HepG2 (cell line): Measurements from ENCODE around the gene PSEN2. TPM values are rescaled to one million over a fixed set of nuclear protein-coding genes. Genes with fewer than 3 reads are reported as not detected.

Source experiments
- ATAC-seq: fragments of 200-7000 bp; cut with Tn5 transposase; 3 replicates; pipeline ENCODE4 v1.9.1; 2020; ENCODE audit warnings: mild to moderate bottlenecking, moderate library complexity
- BruUV-seq: library from RNA; stranded (reverse); fragments of 400-500 nt; replicated peaks from 2 replicates; lab custom pipeline; 2021; lab: Mats Ljungman, UMichigan
- CTCF ChIA-PET: fragments of 300-600 bp; formaldehyde crosslinking; extraction: SDS; loops from one replicate; lab custom pipeline; 2021; ENCODE audit warnings: low total read pairs, inconsistent platforms, low intra/inter-chr PET ratio; lab: Yijun Ruan, JAX
- POLR2A ChIA-PET: fragments of 350-600 bp; sonication (Branson Sonifier 250); formaldehyde crosslinking; loops from one replicate; lab custom pipeline; 2020; ENCODE audit warnings: antibody characterized with exemption, inconsistent platforms; lab: Yijun Ruan, JAX
- DNase-seq: peaks from one replicate; pipeline ENCODE4 v3.0.0-alpha.2; 2015; ENCODE audit warnings: low spot score
- FAIRE-seq: peaks from 3 replicates; lab custom pipeline; 2011; peaks lifted over from hg19 to GRCh38; lab: Jason Lieb, UNC
- H2AFZ ChIP-seq: one replicate; pipeline ENCODE4 v1.6.1; 2011; ENCODE audit warnings: low read length, inconsistent platforms
- H3K27ac ChIP-seq: fragments of 300-600 bp; 3 replicates; pipeline ENCODE4 v1.8.0; 2011; ENCODE audit warnings: mixed run types, mild to moderate bottlenecking, mixed read lengths, low read length, inconsistent platforms; ENCODE audit not compliant: insufficient read depth; ENCODE audit errors: extremely low read length
- H3K27me3 ChIP-seq, 2 experiments: fragments of 200-600 bp in 1 of 2; 2 replicates in 1 of 2; 3 replicates in 1 of 2; pipeline versions ENCODE4 v1.6.0 to v1.8.0; 2011; ENCODE audit warnings: low read length in 2 of 2, mild to moderate bottlenecking in 2 of 2, moderate library complexity in 2 of 2, inconsistent platforms in 1 of 2; ENCODE audit not compliant: insufficient read depth in 2 of 2, control insufficient read depth in 1 of 2
- H3K36me3 ChIP-seq, 2 experiments: fragments of 200-600 bp in 1 of 2; replicated peaks in 1 of 2; 2 replicates in 1 of 2; 3 replicates in 1 of 2; pipeline versions ENCODE4 v1.5.1 to v1.8.0; 2011; ENCODE audit warnings: low read length in 2 of 2, inconsistent platforms in 1 of 2; ENCODE audit not compliant: insufficient read depth in 2 of 2, control insufficient read depth in 1 of 2
- H3K4me1 ChIP-seq: 2 replicates; pipeline ENCODE4 v1.5.1; 2012; ENCODE audit warnings: low read length, inconsistent platforms; ENCODE audit not compliant: insufficient read depth
- H3K4me2 ChIP-seq: 2 replicates; pipeline ENCODE4 v1.6.0; 2011; ENCODE audit warnings: low read depth, low read length, inconsistent platforms
- H3K4me3 ChIP-seq, 3 experiments: fragments of 200-600 bp in 1 of 3; sonication (generic), shearing (Covaris generic) in 1 of 3; replicated peaks in 1 of 3; 2 replicates each; pipeline ENCODE4 v1.5.1; 2011 to 2016; ENCODE audit warnings: low read length in 3 of 3, inconsistent platforms in 2 of 3, low read depth in 2 of 3, mild to moderate bottlenecking in 2 of 3, control low read depth in 1 of 3, mixed read lengths in 1 of 3; ENCODE audit not compliant: insufficient read depth in 1 of 3
- H3K79me2 ChIP-seq: one replicate; pipeline ENCODE4 v1.6.1; 2011; ENCODE audit warnings: low read length, inconsistent platforms; ENCODE audit not compliant: insufficient read depth
- H3K9ac ChIP-seq: 2 replicates; pipeline ENCODE4 v1.6.0; 2011; ENCODE audit warnings: mild to moderate bottlenecking, low read depth, low read length, inconsistent platforms; ENCODE audit not compliant: insufficient read depth
- H3K9me3 ChIP-seq: 2 replicates; pipeline ENCODE4 v1.5.1; 2012; ENCODE audit warnings: mild to moderate bottlenecking, low read length
- H4K20me1 ChIP-seq: 2 replicates; pipeline ENCODE4 v1.6.0; 2011; ENCODE audit warnings: inconsistent platforms, mild to moderate bottlenecking, low read length, moderate library complexity; ENCODE audit not compliant: insufficient read depth
- ERF ChIP-seq: IDR thresholded peaks from 2 replicates; pipeline ENCODE4 v1.6.1; 2018; ENCODE audit warnings: missing biosample characterization, missing genetic modification reagents
- HIVEP1 ChIP-seq: sonication (generic); formaldehyde crosslinking; IDR thresholded peaks from 2 replicates; pipeline ENCODE4 v1.4.0; 2020; ENCODE audit warnings: mild to moderate bottlenecking, missing genetic modification reagents
- HNRNPL ChIP-seq: fragments of 200-400 bp; formaldehyde crosslinking; IDR thresholded peaks from 2 replicates; pipeline ENCODE4 v1.6.1; 2017; ENCODE audit warnings: mild to moderate bottlenecking, low read depth, low read length
- NFYC ChIP-seq: IDR thresholded peaks from 2 replicates; pipeline ENCODE4 v1.6.1; 2016; ENCODE audit warnings: missing genetic modification reagents, missing compliant biosample characterization
- RNF219 ChIP-seq: sonication (generic); formaldehyde crosslinking; IDR thresholded peaks from 2 replicates; pipeline ENCODE4 v1.5.0; 2020; ENCODE audit warnings: mild to moderate bottlenecking, missing genetic modification reagents
- SRSF1 ChIP-seq: fragments of 200-400 bp; formaldehyde crosslinking; optimal IDR thresholded peaks from 2 replicates; pipeline ENCODE3; 2017; ENCODE audit warnings: mild to moderate bottlenecking, low read depth, low read length, moderate library complexity
- ZNF264 ChIP-seq: sonication (generic); formaldehyde crosslinking; IDR thresholded peaks from 2 replicates; pipeline ENCODE4 v1.4.0; 2020; ENCODE audit warnings: missing genetic modification reagents
- ZNF337 ChIP-seq: sonication (generic); formaldehyde crosslinking; IDR thresholded peaks from 2 replicates; pipeline ENCODE4 v1.5.1; 2020; ENCODE audit warnings: missing genetic modification reagents, low read depth, mild to moderate bottlenecking, borderline replicate concordance
- ZNF430 ChIP-seq: sonication (generic); formaldehyde crosslinking; IDR thresholded peaks from 2 replicates; pipeline ENCODE4 v1.9.0; 2021; ENCODE audit warnings: mild to moderate bottlenecking, missing genetic modification reagents
- ZNF749 ChIP-seq: sonication (generic); formaldehyde crosslinking; IDR thresholded peaks from 2 replicates; pipeline ENCODE4 v1.8.0; 2022; ENCODE audit warnings: mild to moderate bottlenecking, missing genetic modification reagents, moderate library complexity, borderline replicate concordance
- ZNF776 ChIP-seq: sonication (generic); formaldehyde crosslinking; IDR thresholded peaks from 2 replicates; pipeline ENCODE4 v1.4.0; 2020; ENCODE audit warnings: mild to moderate bottlenecking, missing genetic modification reagents
- ZNF891 ChIP-seq: sonication (generic); formaldehyde crosslinking; IDR thresholded peaks from 2 replicates; pipeline ENCODE4 v1.5.0; 2020; ENCODE audit warnings: mild to moderate bottlenecking, missing genetic modification reagents
- WGBS: methylation state at CpG from one replicate; pipeline ENCODE4 v1.1.6; 2017; ENCODE audit warnings: low lambda C conversion rate; 5-methylcytosine and 5-hydroxymethylcytosine counted together
- in situ Hi-C: cut with HindIII; loops from 2 replicates; pipeline ENCODE4 v1.10.0; 2017; ENCODE audit warnings: low pct_unique_long_range_greater_than_20kb; ENCODE audit not compliant: extremely low pct_ligation_motif_present
- intact Hi-C: fragments of 100-400 bp; cut with micrococcal nuclease; formaldehyde crosslinking; loops from one replicate; pipeline ENCODE4 v1.10.0; 2022; ENCODE audit not compliant: unreplicated experiment
- polyA plus RNA-seq, 8 experiments: library from polyadenylated mRNA; depleted of rRNA in 3 of 8; stranded (reverse) in 7 of 8; unstranded in 1 of 8; fragments of >200 nt; fragmentation: Illumina TruSeq in 4 of 8; extraction: Trizol in 4 of 8; gene quantifications; 2 replicates each; pipeline versions ENCODE4 v1.2.1 to v1.2.3, GENCODE V29; 2011 to 2016; ENCODE audit warnings: low read depth in 4 of 8, missing spikeins in 1 of 8, mixed read lengths in 1 of 8; ENCODE audit not compliant: insufficient read depth in 1 of 8
- total RNA-seq, 5 experiments: library from RNA; depleted of rRNA; stranded (reverse); fragments of >200 nt; fragmentation: Illumina TruSeq; extraction: Trizol; gene quantifications; 2 replicates each; pipeline ENCODE4 v1.2.3, GENCODE V29; 2016; ENCODE audit warnings: low read depth in 1 of 5
- TF ChIP-seq, protein P1 (sequence below): sonication (generic); formaldehyde crosslinking; IDR thresholded peaks from 2 replicates; pipeline ENCODE4 v1.8.1; 2022; ENCODE audit warnings: low read depth, mild to moderate bottlenecking, missing genetic modification reagents

PSEN2 gene
- total and polyA plus RNA-seq, 2 of the 13 experiments (the other 11 are each of a cell fraction or from before 2014, with no cell fraction given): 5.9 to 13.1 TPM

GRCh38 chr1:226838456-226838855, 32.0 kb upstream of the PSEN2 start:
- in situ Hi-C loops: no loop called here
- Histone ChIP-seq H3K27ac (no peak overlapping the region), H3K9me3 (no peaks in the 10 kb centered on the region), H3K27me3 (peaks cover 0 to 34% of the 10 kb centered on the region in 2 experiments; a peak in 3 of 5 replicates), H3K4me3 (no peak overlapping the region), H3K9ac (no peak overlapping the region), H3K36me3 (no peaks in the 10 kb centered on the region), H3K4me2 (no peak overlapping the region), H3K4me1 (no peaks in the 10 kb centered on the region), H2AFZ (no peak overlapping the region), H3K79me2 (no peaks in the 10 kb centered on the region), H4K20me1 (no peaks in the 10 kb centered on the region)
- intact Hi-C loops: no loop called here
- WGBS: 42% methylated on average over 2 of the region's 3 CpGs
- ChIA-PET POLR2A (no interaction called here), CTCF (no interaction called here)
- FAIRE-seq (no peak), DNase-seq (no peak), ATAC-seq (no peak)
- TF ChIP-seq ZNF776 (CRISPR knock-in tag) (no peak), NFYC (no peak), HNRNPL (no peak), ZNF891 (CRISPR knock-in tag) (no peak), ERF (no peak), ZNF264 (CRISPR knock-in tag) (no peak)
- TF ChIP-seq, protein P1, sequence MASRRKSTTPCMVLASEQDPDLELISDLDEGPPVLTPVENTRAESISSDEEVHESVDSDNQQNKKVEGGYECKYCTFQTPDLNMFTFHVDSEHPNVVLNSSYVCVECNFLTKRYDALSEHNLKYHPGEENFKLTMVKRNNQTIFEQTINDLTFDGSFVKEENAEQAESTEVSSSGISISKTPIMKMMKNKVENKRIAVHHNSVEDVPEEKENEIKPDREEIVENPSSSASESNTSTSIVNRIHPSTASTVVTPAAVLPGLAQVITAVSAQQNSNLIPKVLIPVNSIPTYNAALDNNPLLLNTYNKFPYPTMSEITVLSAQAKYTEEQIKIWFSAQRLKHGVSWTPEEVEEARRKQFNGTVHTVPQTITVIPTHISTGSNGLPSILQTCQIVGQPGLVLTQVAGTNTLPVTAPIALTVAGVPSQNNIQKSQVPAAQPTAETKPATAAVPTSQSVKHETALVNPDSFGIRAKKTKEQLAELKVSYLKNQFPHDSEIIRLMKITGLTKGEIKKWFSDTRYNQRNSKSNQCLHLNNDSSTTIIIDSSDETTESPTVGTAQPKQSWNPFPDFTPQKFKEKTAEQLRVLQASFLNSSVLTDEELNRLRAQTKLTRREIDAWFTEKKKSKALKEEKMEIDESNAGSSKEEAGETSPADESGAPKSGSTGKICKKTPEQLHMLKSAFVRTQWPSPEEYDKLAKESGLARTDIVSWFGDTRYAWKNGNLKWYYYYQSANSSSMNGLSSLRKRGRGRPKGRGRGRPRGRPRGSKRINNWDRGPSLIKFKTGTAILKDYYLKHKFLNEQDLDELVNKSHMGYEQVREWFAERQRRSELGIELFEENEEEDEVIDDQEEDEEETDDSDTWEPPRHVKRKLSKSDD (CRISPR knock-in tag): no peak
- BruUV-seq: no TSS peak

DNA sequence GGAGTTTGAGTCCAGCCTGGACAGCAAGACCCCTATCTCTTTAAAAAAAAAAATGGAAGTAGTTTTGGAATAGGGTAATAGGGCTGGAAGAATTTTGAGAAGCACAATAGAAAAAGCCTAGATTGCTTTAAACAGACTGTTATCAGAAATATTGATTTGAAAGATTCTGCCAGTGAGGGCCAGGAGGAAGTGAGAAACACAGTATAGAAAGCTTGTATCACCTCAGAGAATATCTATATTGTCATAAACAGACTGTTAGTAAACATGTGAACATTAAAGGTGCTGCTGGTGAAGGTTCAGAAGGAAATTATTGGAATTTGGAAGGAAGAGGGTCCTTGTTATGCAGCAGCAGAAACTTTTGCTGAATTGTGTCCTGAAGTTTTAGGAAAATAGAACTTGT, 24.8 kb upstream of the PSEN2 start:
- Histone ChIP-seq H3K4me3 (no peak overlapping the region), H2AFZ (no peak overlapping the region), H3K4me2 (no peak overlapping the region), H3K9ac (no peak overlapping the region), H3K79me2 (no peaks in the 10 kb centered on the region), H3K36me3 (no peaks in the 10 kb centered on the region), H3K4me1 (no peaks in the 10 kb centered on the region), H3K9me3 (no peaks in the 10 kb centered on the region), H3K27me3 (no peaks in the 10 kb centered on the region), H3K27ac (no peak overlapping the region), H4K20me1 (no peaks in the 10 kb centered on the region)
- POLR2A ChIA-PET: no interaction called here
- TF ChIP-seq SRSF1: no peak
- TF ChIP-seq ZNF430 (CRISPR knock-in tag): no peak
- no peak for TF ChIP-seq HIVEP1 (CRISPR knock-in tag)
- no peak for TF ChIP-seq RNF219 (CRISPR knock-in tag)
- TF ChIP-seq ZNF749 (CRISPR knock-in tag): no peak
- TF ChIP-seq ZNF337: no peak
- in situ Hi-C loops: no loop called here
- no peak for FAIRE-seq
- no TSS peak for BruUV-seq
- DNase-seq: no peak
- CTCF ChIA-PET: no interaction called here
- no peak for ATAC-seq
- intact Hi-C loops: no loop called here
